Gastroesophageal sphincter (tissue), 4 donors: ENCODE data around the gene ZNRD2. TPM values are rescaled to one million over a fixed set of nuclear protein-coding genes. Genes with fewer than 3 reads are reported as not detected.

Experiments used
- ATAC-seq: fragments of 150-250 bp; one replicate; pipeline ENCODE4 v1.9.1; 2016; ENCODE audit warnings: mild to moderate bottlenecking, moderate library complexity
- H3K27ac ChIP-seq, 4 donors: fragments of 200-600 bp; sonication (generic) in 3 of 4; 1 replicate in 3 of 4; 2 replicates in 1 of 4; pipeline ENCODE4 v1.5.1; 2016 to 2019
- H3K27me3 ChIP-seq: fragments of 200-600 bp; sonication (generic); one replicate; pipeline ENCODE4 v1.5.1; 2019
- H3K36me3 ChIP-seq, 2 donors: fragments of 200-600 bp; sonication (generic); one replicate each; pipeline ENCODE4 v1.5.1; 2019; ENCODE audit warnings: control low read depth in 1 of 2
- H3K4me1 ChIP-seq, 3 donors: fragments of 200-600 bp; sonication (generic); 1 replicate in 2 of 3; 2 replicates in 1 of 3; pipeline ENCODE4 v1.5.1; 2016 to 2019; ENCODE audit warnings: control low read depth in 2 of 3
- H3K4me3 ChIP-seq, 2 donors: fragments of 200-600 bp; sonication (generic); one replicate each; pipeline ENCODE4 v1.5.1; 2019; ENCODE audit warnings: mild to moderate bottlenecking in 1 of 2, moderate library complexity in 1 of 2
- H3K9me3 ChIP-seq, 3 donors: fragments of 200-600 bp; sonication (generic); one replicate each; pipeline ENCODE4 v1.5.1; 2017 to 2019; ENCODE audit warnings: control low read depth in 2 of 3
- CTCF ChIP-seq, 4 experiments: fragments of 200-600 bp in 2 of 4; fragments of 450-650 bp in 2 of 4; sonication (generic) in 1 of 4; IDR thresholded peaks; one replicate each; pipeline ENCODE4 v1.5.1; 2017 to 2019; ENCODE audit warnings: antibody characterized with exemption in 4 of 4, mild to moderate bottlenecking in 2 of 4, moderate library complexity in 2 of 4
- EP300 ChIP-seq: sonication (generic); formaldehyde crosslinking; IDR thresholded peaks from one replicate; pipeline ENCODE4 v1.6.1; 2017; ENCODE audit warnings: antibody characterized with exemption, mild to moderate bottlenecking
- POLR2A ChIP-seq, 2 donors: fragments of 450-650 bp; IDR thresholded peaks; one replicate each; pipeline ENCODE4 v1.6.1; 2017; ENCODE audit warnings: antibody characterized with exemption in 2 of 2, mild to moderate bottlenecking in 2 of 2, moderate library complexity in 1 of 2
- POLR2AphosphoS5 ChIP-seq: sonication (generic); formaldehyde crosslinking; IDR thresholded peaks from one replicate; pipeline ENCODE4 v1.6.1; 2017; ENCODE audit warnings: antibody characterized with exemption
- WGBS, 2 donors: methylation state at CpG; one replicate each; pipeline ENCODE4 v1.1.5; 2018; ENCODE audit warnings: low coverage in 1 of 2; 5-methylcytosine and 5-hydroxymethylcytosine counted together
- total RNA-seq, 4 donors: library from RNA; depleted of rRNA; stranded (reverse); fragments of >200 nt; gene quantifications; one replicate each; pipeline ENCODE4 v1.1.0, GENCODE V29; 2016

Gene ZNRD2
- total RNA-seq, 4 donors from 2014 or later: 38.4 to 73.5 (median 43.5) TPM

GRCh38 chr11:65572356-65573051, 2.2 kb downstream of the ZNRD2 start, which contains the start of gene FAM89B:
TSS of gene FAM89B (plus strand) at chr11:65572538. CDS start at chr11:65572670, 132 bp downstream.
- Histone ChIP-seq H3K4me3 (peak within 1 kb of the TSS; percentile 62 to 96), H3K27ac (peak within 1 kb of the TSS; percentile 72 to 99 (median 98)), H3K27me3 (no peaks in the 10 kb centered on the region), H3K9me3 (no peaks in the 10 kb centered on the region), H3K36me3 (no peaks in the 10 kb centered on the region), H3K4me1 (peaks cover 8 to 88% (median 52%) of the 10 kb centered on the region in 3 donors)
- TF ChIP-seq EP300 (no peak), POLR2AphosphoS5 (peak; percentile 20), POLR2A (IDR thresholded peaks at IDR 0.05) (peak; percentile 68 to 88), CTCF (IDR thresholded peaks at IDR 0.05) (no peak)
- peak; percentile 42 for ATAC-seq
- WGBS, 2 donors: 0% methylated on average over 5 of the region's 86 CpGs; no CpG with 5 or more reads in 1 of the 2 donors

DNA sequence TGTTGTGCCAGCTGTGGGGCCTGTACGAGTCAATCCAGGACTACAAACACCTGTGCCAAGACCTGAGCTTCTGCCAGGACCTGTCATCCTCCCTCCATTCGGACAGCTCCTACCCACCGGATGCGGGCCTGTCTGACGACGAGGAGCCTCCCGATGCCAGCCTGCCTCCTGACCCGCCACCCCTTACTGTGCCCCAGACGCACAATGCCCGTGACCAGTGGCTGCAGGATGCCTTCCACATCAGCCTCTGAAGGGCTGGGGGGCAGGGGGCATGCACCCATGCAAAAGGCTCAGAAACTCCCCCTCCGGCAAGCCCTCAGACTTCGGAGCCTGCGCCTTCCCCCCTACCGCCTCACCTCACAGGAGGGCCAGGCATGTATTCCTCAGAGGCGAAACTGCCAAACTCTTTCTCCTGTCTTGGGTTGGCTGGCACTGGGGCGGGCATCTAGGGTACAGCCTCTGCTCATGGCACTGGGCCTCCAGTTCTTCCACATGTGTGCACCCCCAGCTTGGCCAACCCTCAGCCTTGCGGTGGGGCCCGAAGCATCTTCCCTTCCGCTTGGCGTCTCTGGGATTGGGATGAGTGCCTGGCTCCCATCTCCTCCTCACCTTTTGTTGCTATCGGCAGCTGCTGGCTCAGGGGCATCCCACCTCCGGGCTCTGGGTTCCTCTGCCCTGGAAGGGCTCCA, 3.3 kb downstream of the ZNRD2 start:
- TF ChIP-seq POLR2AphosphoS5 (no peak), CTCF (IDR thresholded peaks at IDR 0.05) (no peak), EP300 (no peak), POLR2A (IDR thresholded peaks at IDR 0.05) (no peak)
- H3K27me3 ChIP-seq: no peaks in the 10 kb centered on the region
- H3K36me3 ChIP-seq: peaks cover 0 to 6% of the 10 kb centered on the region in 2 donors
- ATAC-seq: no peak
- peaks cover 8 to 88% (median 59%) of the 10 kb centered on the region in 3 donors for H3K4me1 ChIP-seq
- H3K4me3 ChIP-seq: peak overlapping the region; percentile 62 to 96
- H3K9me3 ChIP-seq: no peaks in the 10 kb centered on the region
- 0% methylated on average over 3 of the region's 22 CpGs; no CpG with 5 or more reads in 1 of the 2 donors for WGBS, 2 donors
- H3K27ac ChIP-seq: peak overlapping the region; percentile 72 to 99 (median 98)

DNA sequence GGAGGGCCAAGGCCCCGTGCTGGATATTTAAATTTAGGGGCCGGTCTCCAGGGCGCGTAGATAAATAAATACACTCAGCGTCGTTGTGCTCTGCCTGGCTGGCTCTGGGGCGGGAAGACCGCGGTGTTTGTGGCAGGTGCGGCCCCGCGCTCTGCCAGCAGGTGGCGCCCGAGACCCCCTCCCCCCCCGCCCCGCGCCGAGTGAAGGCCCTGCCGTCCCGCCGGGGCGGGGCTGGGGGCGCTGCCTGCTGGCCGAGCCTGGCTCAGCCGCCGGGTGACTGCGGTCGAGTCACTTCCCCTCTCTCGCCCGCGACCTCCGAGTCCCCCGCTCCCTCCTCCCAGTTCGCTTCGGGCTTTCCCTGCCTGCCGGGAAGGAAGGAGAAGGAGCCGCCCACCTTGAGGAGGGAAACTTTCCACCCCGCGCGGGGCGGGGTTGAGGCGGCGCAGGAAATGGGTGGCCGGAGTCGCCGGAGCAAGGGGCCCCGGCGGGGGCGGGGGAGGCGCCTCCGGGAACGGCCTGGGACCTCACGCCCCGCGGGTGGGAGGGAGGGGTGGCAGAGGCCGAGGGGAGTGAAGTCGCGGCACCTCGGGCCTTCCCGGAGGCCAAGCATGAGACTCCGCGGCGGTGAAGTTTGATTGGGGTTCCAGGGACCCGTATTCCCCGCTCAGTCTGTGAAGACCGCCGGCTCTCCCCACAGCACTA, 4.0 kb downstream of the ZNRD2 start:
- Histone ChIP-seq H3K36me3 (peaks cover 0 to 13% of the 10 kb centered on the region in 2 donors), H3K27ac (peak overlapping the region; percentile 72 to 99 (median 98)), H3K9me3 (no peaks in the 10 kb centered on the region), H3K4me1 (peaks cover 8 to 88% (median 54%) of the 10 kb centered on the region in 3 donors), H3K4me3 (peak overlapping the region; percentile 78 to 96), H3K27me3 (no peaks in the 10 kb centered on the region)
- peak; percentile 54 for ATAC-seq
- TF ChIP-seq CTCF (IDR thresholded peaks at IDR 0.05) (peak in 3 of 4 experiments; percentile 86 to 100 (median 96)), POLR2AphosphoS5 (peak; percentile 90), EP300 (no peak), POLR2A (IDR thresholded peaks at IDR 0.05) (no peak)
- WGBS, 2 donors: 0% methylated on average over 6 of the region's 67 CpGs; no CpG with 5 or more reads in 1 of the 2 donors

GRCh38 chr11:65574811-65575567, 4.7 kb downstream of the ZNRD2 start:
- Histone ChIP-seq H3K4me3 (peak overlapping the region; percentile 78 to 96), H3K27me3 (no peaks in the 10 kb centered on the region), H3K36me3 (peaks cover 0 to 20% of the 10 kb centered on the region in 2 donors), H3K9me3 (no peaks in the 10 kb centered on the region), H3K4me1 (peaks cover 8 to 90% (median 53%) of the 10 kb centered on the region in 3 donors), H3K27ac (peak overlapping the region; percentile 72 to 99 (median 98))
- WGBS, 2 donors: 10% methylated on average over 10 of the region's 28 CpGs; no CpG with 5 or more reads in 1 of the 2 donors
- no peak for ATAC-seq
- no peak for TF ChIP-seq POLR2A (IDR thresholded peaks at IDR 0.05)
- TF ChIP-seq POLR2AphosphoS5: no peak
- no peak for TF ChIP-seq CTCF (IDR thresholded peaks at IDR 0.05)
- TF ChIP-seq EP300: no peak
